SK-N-SH treated with all-trans-retinoic acid at 6 μM for 48 hours (cell line): ENCODE results near the gene RAI14.
A peak's percentile ranks its signal among the peaks of the same experiment; 100 is the strongest.

ENCODE experiments used
- ATAC-seq: fragments of 200-7000 bp; cut with Tn5 transposase; 3 replicates; pipeline ENCODE4 v1.9.1; 2020; ENCODE audit warnings: mild to moderate bottlenecking, moderate library complexity
- ARNTL ChIP-seq: fragments of 450-650 bp; formaldehyde crosslinking; IDR thresholded peaks from 2 replicates; pipeline ENCODE4 v1.5.0; 2020; ENCODE audit warnings: low read depth, mild to moderate bottlenecking, moderate library complexity, borderline replicate concordance
- BACH2 ChIP-seq: fragments of 250-450 bp; sonication (Bioruptor Pico); IDR thresholded peaks from 2 replicates; pipeline ENCODE4 v1.9.0; 2021; ENCODE audit warnings: mild to moderate bottlenecking, borderline replicate concordance
- CSDC2 ChIP-seq: fragments of 250-450 bp; sonication (Bioruptor Pico); IDR thresholded peaks from 2 replicates; pipeline ENCODE4 v1.5.0; 2020; ENCODE audit warnings: mild to moderate bottlenecking, moderate library complexity
- ESRRG ChIP-seq: fragments of 250-450 bp; sonication (Bioruptor Pico); IDR thresholded peaks from 2 replicates; pipeline ENCODE4 v1.6.1; 2021; ENCODE audit warnings: mild to moderate bottlenecking
- GLIS3 ChIP-seq: fragments of 250-450 bp; sonication (Bioruptor Pico); IDR thresholded peaks from 2 replicates; pipeline ENCODE4 v1.5.0; 2020; ENCODE audit warnings: mild to moderate bottlenecking, moderate library complexity
- ISL1 ChIP-seq: fragments of 250-450 bp; sonication (Bioruptor Pico); IDR thresholded peaks from 2 replicates; pipeline ENCODE4 v2.1.2; 2022; ENCODE audit warnings: mild to moderate bottlenecking, moderate library complexity
- OSR1 ChIP-seq: fragments of 250-450 bp; sonication (Bioruptor Pico); IDR thresholded peaks from 2 replicates; pipeline ENCODE4 v1.8.0; 2022; ENCODE audit warnings: moderate library complexity, mild to moderate bottlenecking, inconsistent platforms
- PPARA ChIP-seq: fragments of 250-450 bp; sonication (Bioruptor Pico); IDR thresholded peaks from 2 replicates; pipeline ENCODE4 v1.5.0; 2020; ENCODE audit warnings: mild to moderate bottlenecking, borderline replicate concordance
- SNAI2 ChIP-seq: fragments of 250-450 bp; sonication (Bioruptor Pico); IDR thresholded peaks from 2 replicates; pipeline ENCODE4 v1.5.0; 2020; ENCODE audit warnings: mild to moderate bottlenecking, moderate library complexity
- TCF4 ChIP-seq: fragments of 250-450 bp; sonication (Bioruptor Pico); IDR thresholded peaks from 2 replicates; pipeline ENCODE4 v1.8.0; 2021; ENCODE audit warnings: mild to moderate bottlenecking, moderate library complexity, borderline replicate concordance
- ZC3H10 ChIP-seq: fragments of 250-450 bp; sonication (Bioruptor Pico); IDR thresholded peaks from 2 replicates; pipeline ENCODE4 v1.5.1; 2021; ENCODE audit warnings: mild to moderate bottlenecking, moderate library complexity
- ZFP3 ChIP-seq: fragments of 250-450 bp; sonication (Bioruptor Pico); IDR thresholded peaks from 2 replicates; pipeline ENCODE4 v1.5.0; 2020; ENCODE audit warnings: mild to moderate bottlenecking, moderate library complexity
- ZNF565 ChIP-seq: fragments of 450-650 bp; formaldehyde crosslinking; conservative IDR thresholded peaks from 2 replicates; pipeline ENCODE4 v1.5.0; 2020; ENCODE audit warnings: low read depth, mild to moderate bottlenecking, moderate library complexity
- ZNF70 ChIP-seq: fragments of 450-650 bp; formaldehyde crosslinking; IDR thresholded peaks from 2 replicates; pipeline ENCODE4 v1.5.0; 2020; ENCODE audit warnings: mild to moderate bottlenecking, moderate library complexity
- ZNF8 ChIP-seq: fragments of 450-650 bp; formaldehyde crosslinking; IDR thresholded peaks from 2 replicates; pipeline ENCODE4 v1.5.0; 2020; ENCODE audit warnings: mild to moderate bottlenecking, moderate library complexity
- TF ChIP-seq, protein P1 (sequence below): fragments of 250-450 bp; sonication (Bioruptor Pico); IDR thresholded peaks from 2 replicates; pipeline ENCODE4 v1.5.0; 2020; ENCODE audit warnings: mild to moderate bottlenecking, moderate library complexity
- TF ChIP-seq, protein P2 (sequence below): fragments of 250-450 bp; sonication (Bioruptor Pico); IDR thresholded peaks from 2 replicates; pipeline ENCODE4 v1.5.1; 2020; ENCODE audit warnings: low read depth, mild to moderate bottlenecking, moderate library complexity
- TF ChIP-seq, protein P3 (sequence below): fragments of 250-450 bp; sonication (Bioruptor Pico); IDR thresholded peaks from 2 replicates; pipeline ENCODE4 v1.5.1; 2021; ENCODE audit warnings: mild to moderate bottlenecking, moderate library complexity
- TF ChIP-seq, protein P4 (sequence below): fragments of 250-450 bp; sonication (Bioruptor Pico); IDR thresholded peaks from 2 replicates; pipeline ENCODE4 v1.8.0; 2020; ENCODE audit warnings: mild to moderate bottlenecking, moderate library complexity, borderline replicate concordance

Gene RAI14

DNA sequence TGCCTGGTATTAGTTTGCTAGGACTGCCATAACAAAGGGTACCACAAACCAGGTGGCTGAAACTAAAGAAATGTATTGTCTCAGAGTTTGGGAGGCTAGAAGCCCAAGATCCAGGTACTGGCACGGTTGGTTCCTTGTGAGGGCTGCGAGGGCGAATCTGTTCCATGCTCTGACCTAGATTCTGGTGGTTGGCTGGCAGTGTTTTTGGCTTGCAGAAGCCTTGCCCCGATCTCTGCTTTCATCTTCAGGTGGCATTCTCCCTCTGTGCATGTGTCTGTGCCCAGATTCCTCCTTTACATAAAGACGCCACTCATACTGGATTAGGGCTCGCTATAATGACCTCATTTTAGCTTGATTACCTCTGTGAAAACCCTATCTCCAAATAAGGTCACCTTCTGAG lies 36.7 kb downstream of the RAI14 start:
- no peak for ATAC-seq

DNA sequence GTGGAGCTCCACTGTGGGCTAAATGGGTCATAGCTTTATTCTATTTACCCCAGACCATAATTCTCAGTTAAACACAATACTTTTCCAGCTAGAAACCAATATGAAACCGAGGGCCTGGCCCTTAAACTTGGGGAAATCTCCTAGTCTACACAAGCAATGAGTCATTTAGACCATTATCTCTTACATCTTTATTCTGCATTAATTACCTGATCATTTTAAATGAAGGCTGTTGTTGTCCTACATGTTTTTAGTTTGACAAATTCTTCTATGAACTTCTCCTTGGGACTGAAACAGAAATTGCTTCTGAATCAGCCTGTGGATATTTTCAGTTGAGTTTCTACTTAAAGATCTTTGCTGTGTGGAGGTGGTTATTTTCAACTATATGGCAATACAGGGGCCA lies 37.9 kb downstream of the RAI14 start:
- ATAC-seq = peak; percentile 11; the same call in 1 of the 3 replicates
- TF ChIP-seq GLIS3 (CRISPR knock-in tag) (no peak), TCF4 (CRISPR knock-in tag) (no peak), ZC3H10 (CRISPR knock-in tag) (no peak)
- TF ChIP-seq, protein P1, sequence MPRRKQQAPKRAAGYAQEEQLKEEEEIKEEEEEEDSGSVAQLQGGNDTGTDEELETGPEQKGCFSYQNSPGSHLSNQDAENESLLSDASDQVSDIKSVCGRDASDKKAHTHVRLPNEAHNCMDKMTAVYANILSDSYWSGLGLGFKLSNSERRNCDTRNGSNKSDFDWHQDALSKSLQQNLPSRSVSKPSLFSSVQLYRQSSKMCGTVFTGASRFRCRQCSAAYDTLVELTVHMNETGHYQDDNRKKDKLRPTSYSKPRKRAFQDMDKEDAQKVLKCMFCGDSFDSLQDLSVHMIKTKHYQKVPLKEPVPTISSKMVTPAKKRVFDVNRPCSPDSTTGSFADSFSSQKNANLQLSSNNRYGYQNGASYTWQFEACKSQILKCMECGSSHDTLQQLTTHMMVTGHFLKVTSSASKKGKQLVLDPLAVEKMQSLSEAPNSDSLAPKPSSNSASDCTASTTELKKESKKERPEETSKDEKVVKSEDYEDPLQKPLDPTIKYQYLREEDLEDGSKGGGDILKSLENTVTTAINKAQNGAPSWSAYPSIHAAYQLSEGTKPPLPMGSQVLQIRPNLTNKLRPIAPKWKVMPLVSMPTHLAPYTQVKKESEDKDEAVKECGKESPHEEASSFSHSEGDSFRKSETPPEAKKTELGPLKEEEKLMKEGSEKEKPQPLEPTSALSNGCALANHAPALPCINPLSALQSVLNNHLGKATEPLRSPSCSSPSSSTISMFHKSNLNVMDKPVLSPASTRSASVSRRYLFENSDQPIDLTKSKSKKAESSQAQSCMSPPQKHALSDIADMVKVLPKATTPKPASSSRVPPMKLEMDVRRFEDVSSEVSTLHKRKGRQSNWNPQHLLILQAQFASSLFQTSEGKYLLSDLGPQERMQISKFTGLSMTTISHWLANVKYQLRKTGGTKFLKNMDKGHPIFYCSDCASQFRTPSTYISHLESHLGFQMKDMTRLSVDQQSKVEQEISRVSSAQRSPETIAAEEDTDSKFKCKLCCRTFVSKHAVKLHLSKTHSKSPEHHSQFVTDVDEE (CRISPR knock-in tag) = no peak

More for the DNA sequence above, 36.7 kb downstream of the RAI14 start:
- TF ChIP-seq, protein P2, sequence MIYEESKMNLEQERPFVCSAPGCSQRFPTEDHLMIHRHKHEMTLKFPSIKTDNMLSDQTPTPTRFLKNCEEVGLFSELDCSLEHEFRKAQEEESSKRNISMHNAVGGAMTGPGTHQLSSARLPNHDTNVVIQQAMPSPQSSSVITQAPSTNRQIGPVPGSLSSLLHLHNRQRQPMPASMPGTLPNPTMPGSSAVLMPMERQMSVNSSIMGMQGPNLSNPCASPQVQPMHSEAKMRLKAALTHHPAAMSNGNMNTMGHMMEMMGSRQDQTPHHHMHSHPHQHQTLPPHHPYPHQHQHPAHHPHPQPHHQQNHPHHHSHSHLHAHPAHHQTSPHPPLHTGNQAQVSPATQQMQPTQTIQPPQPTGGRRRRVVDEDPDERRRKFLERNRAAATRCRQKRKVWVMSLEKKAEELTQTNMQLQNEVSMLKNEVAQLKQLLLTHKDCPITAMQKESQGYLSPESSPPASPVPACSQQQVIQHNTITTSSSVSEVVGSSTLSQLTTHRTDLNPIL (CRISPR knock-in tag) = no peak
- TF ChIP-seq, protein P3, sequence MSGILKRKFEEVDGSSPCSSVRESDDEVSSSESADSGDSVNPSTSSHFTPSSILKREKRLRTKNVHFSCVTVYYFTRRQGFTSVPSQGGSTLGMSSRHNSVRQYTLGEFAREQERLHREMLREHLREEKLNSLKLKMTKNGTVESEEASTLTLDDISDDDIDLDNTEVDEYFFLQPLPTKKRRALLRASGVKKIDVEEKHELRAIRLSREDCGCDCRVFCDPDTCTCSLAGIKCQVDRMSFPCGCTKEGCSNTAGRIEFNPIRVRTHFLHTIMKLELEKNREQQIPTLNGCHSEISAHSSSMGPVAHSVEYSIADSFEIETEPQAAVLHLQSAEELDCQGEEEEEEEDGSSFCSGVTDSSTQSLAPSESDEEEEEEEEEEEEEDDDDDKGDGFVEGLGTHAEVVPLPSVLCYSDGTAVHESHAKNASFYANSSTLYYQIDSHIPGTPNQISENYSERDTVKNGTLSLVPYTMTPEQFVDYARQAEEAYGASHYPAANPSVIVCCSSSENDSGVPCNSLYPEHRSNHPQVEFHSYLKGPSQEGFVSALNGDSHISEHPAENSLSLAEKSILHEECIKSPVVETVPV (CRISPR knock-in tag) = no peak
- no peak for TF ChIP-seq ZFP3 (CRISPR knock-in tag)
- TF ChIP-seq, protein P4, sequence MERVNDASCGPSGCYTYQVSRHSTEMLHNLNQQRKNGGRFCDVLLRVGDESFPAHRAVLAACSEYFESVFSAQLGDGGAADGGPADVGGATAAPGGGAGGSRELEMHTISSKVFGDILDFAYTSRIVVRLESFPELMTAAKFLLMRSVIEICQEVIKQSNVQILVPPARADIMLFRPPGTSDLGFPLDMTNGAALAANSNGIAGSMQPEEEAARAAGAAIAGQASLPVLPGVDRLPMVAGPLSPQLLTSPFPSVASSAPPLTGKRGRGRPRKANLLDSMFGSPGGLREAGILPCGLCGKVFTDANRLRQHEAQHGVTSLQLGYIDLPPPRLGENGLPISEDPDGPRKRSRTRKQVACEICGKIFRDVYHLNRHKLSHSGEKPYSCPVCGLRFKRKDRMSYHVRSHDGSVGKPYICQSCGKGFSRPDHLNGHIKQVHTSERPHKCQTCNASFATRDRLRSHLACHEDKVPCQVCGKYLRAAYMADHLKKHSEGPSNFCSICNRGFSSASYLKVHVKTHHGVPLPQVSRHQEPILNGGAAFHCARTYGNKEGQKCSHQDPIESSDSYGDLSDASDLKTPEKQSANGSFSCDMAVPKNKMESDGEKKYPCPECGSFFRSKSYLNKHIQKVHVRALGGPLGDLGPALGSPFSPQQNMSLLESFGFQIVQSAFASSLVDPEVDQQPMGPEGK (CRISPR knock-in tag) = no peak

DNA sequence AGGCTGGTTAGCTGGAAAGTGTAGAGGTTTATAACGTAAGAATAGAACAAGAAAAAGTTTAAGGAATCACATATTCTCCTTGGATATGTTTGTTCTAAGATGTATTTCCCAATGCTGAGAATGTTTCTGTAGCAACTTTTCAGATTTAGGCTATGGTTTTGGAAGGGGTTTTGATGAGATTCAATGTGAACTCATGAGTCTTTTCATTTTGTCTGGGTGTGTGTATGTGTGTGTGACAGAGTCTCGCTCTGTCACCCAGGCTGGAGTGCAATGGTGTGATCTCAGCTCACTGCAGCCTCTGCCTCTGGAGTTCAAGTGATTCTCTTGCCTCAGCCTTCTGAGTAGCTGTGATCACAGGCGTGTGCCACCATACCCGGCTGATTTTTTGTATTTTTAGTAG lies 38.6 kb downstream of the RAI14 start:
- TF ChIP-seq, protein P1 (CRISPR knock-in tag) = no peak
- no peak for TF ChIP-seq PPARA (CRISPR knock-in tag)
- TF ChIP-seq ZNF565 (CRISPR knock-in tag) = no peak
- TF ChIP-seq, all 23 proteins: peak for 0
- peak; percentile 32; the same call in 1 of the 3 replicates for ATAC-seq

DNA sequence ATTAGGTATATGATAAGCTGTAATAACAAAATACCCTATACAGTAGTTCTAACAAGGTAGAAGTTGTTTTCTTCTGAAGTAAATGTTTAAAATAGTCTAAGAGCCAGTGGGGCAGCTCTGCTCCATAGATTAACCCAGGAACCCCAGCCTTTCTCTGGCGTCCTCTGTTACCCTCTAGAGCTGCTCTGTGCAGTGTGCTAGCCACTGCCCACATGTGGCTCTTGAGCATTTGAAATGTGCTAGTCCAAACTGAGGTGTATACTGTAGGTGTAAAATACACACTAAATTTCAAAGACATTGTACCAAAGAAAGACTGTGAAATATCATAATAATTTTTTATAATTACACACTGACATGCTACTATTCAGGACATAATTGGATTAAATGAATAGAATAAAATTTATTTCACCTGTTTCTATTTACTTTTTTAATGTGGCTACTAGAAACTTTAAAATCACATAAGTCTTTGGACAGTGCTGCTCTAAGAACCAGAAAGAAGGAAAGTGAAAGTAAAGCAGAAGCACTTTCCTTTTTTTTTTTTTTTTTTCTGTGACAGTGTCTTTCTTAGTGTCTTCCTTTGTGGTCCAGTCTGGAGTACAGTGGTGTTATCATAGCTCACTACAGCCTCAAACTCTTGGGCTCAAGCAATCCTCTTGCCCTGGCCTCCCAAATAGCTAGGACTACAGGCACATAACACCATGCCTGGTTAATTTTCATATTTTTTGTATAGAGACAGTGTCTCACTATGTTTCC lies 39.3 kb downstream of the RAI14 start:
- TF ChIP-seq ZNF8 (no peak), OSR1 (CRISPR knock-in tag) (no peak), SNAI2 (CRISPR knock-in tag) (no peak), PPARA (CRISPR knock-in tag) (no peak), BACH2 (CRISPR knock-in tag) (no peak), ZNF70 (CRISPR knock-in tag) (no peak), ISL1 (CRISPR knock-in tag) (no peak), ESRRG (CRISPR knock-in tag) (no peak), ARNTL (CRISPR knock-in tag) (no peak), TCF4 (CRISPR knock-in tag) (no peak), GLIS3 (CRISPR knock-in tag) (no peak), CSDC2 (CRISPR knock-in tag) (no peak)
- TF ChIP-seq, protein P1 (CRISPR knock-in tag) = no peak
- TF ChIP-seq, protein P4 (CRISPR knock-in tag) = no peak
- ATAC-seq = peak; percentile 47
